SK-N-SH (cell line): ENCODE data around the gene PBX4. TPM values are rescaled to one million over a fixed set of nuclear protein-coding genes. Genes with fewer than 3 reads are reported as not detected.

Experiments
- CTCF ChIA-PET: fragments of 300-600, 350-600 bp; formaldehyde crosslinking; extraction: SDS; loops from one replicate; lab custom pipeline; 2021; lab: Yijun Ruan, JAX
- POLR2A ChIA-PET: fragments of 350-600 bp; sonication (Branson Sonifier 250); formaldehyde crosslinking; extraction: SDS; loops from one replicate; lab custom pipeline; 2020; ENCODE audit warnings: antibody characterized with exemption, inconsistent platforms; lab: Yijun Ruan, JAX
- DNase-seq: peaks from one replicate; pipeline ENCODE4 v3.0.0; 2012
- H2AFZ ChIP-seq: fragments of 200-600 bp; sonication (generic); 2 replicates; pipeline ENCODE4 v1.8.1; 2016; ENCODE audit warnings: antibody characterized with exemption, mild to moderate bottlenecking, low read depth
- H3F3A ChIP-seq: fragments of 200-600 bp; sonication (generic); replicated peaks from 2 replicates; pipeline ENCODE3; 2016; ENCODE audit warnings: antibody characterized with exemption, mild to moderate bottlenecking; ENCODE audit not compliant: insufficient read depth
- H3K27ac ChIP-seq, 2 experiments: fragments of 200-500 bp in 1 of 2; fragments of 200-600 bp in 1 of 2; sonication (Bioruptor generic) in 1 of 2; sonication (generic), shearing (Covaris generic) in 1 of 2; 2 replicates each; pipeline versions ENCODE4 v1.5.1 to v1.6.1; 2014 to 2016; ENCODE audit warnings: low read depth in 2 of 2, inconsistent platforms in 1 of 2, low read length in 1 of 2, mild to moderate bottlenecking in 1 of 2, mixed read lengths in 1 of 2
- H3K27me3 ChIP-seq: fragments of 200-600 bp; sonication (generic), shearing (Covaris generic); 2 replicates; pipeline ENCODE4 v1.6.1; 2016; ENCODE audit warnings: mixed run types; ENCODE audit not compliant: insufficient read depth
- H3K36me3 ChIP-seq, 2 experiments: fragments of 200-500 bp in 1 of 2; fragments of 200-600 bp in 1 of 2; sonication (Bioruptor generic) in 1 of 2; sonication (generic) in 1 of 2; replicated peaks in 1 of 2; 2 replicates each; pipeline versions ENCODE3 to v1.5.1; 2014 to 2016; ENCODE audit warnings: low read length in 1 of 2, mild to moderate bottlenecking in 1 of 2; ENCODE audit not compliant: insufficient read depth in 2 of 2, control insufficient read depth in 1 of 2
- H3K4me1 ChIP-seq, 2 experiments: fragments of 200-500 bp in 1 of 2; fragments of 200-600 bp in 1 of 2; sonication (Bioruptor generic) in 1 of 2; sonication (generic), shearing (Covaris generic) in 1 of 2; 2 replicates each; pipeline versions ENCODE4 v1.5.1 to v1.6.1; 2014 to 2016; ENCODE audit warnings: low read depth in 1 of 2, low read length in 1 of 2, mixed run types in 1 of 2; ENCODE audit not compliant: insufficient read depth in 2 of 2, control insufficient read depth in 1 of 2
- H3K4me2 ChIP-seq: fragments of 200-600 bp; sonication (generic), shearing (Covaris generic); 2 replicates; pipeline ENCODE4 v1.6.1; 2017; ENCODE audit warnings: mixed run types
- H3K4me3 ChIP-seq, 2 experiments: fragments of 200-500 bp in 1 of 2; fragments of 200-600 bp in 1 of 2; sonication (Bioruptor generic) in 1 of 2; sonication (generic), shearing (Covaris generic) in 1 of 2; 2 replicates each; pipeline versions ENCODE4 v1.5.1 to v1.8.1; 2014 to 2016; ENCODE audit warnings: low read depth in 2 of 2, inconsistent platforms in 1 of 2, low read length in 1 of 2, mild to moderate bottlenecking in 1 of 2, mixed read lengths in 1 of 2, moderate library complexity in 1 of 2
- H3K79me2 ChIP-seq: fragments of 200-600 bp; sonication (generic); 2 replicates; pipeline ENCODE4 v1.8.1; 2017; ENCODE audit warnings: mild to moderate bottlenecking; ENCODE audit not compliant: insufficient read depth
- H3K9ac ChIP-seq: fragments of 200-600 bp; sonication (generic); 2 replicates; pipeline ENCODE4 v1.6.1; 2017; ENCODE audit warnings: mixed run types
- H3K9me2 ChIP-seq: fragments of 200-600 bp; sonication (generic); 2 replicates; pipeline ENCODE4 v1.6.1; 2017; ENCODE audit warnings: mixed run types
- H3K9me3 ChIP-seq: fragments of 200-600 bp; sonication (generic); 2 replicates; pipeline ENCODE4 v1.6.1; 2017; ENCODE audit warnings: mixed run types, mild to moderate bottlenecking, moderate library complexity
- H4K20me1 ChIP-seq: fragments of 200-600 bp; sonication (generic); 2 replicates; pipeline ENCODE4 v1.6.1; 2017; ENCODE audit warnings: mild to moderate bottlenecking, mixed run types; ENCODE audit not compliant: insufficient read depth
- CHD2 ChIP-seq: fragments of 150-350 bp; IDR thresholded peaks from 2 replicates; pipeline ENCODE4 v1.6.1; 2018; ENCODE audit warnings: low read length; ENCODE audit not compliant: partially characterized antibody
- CTCF ChIP-seq: fragments of 200-600 bp; sonication (generic); IDR thresholded peaks from 2 replicates; pipeline ENCODE4 v1.6.1; 2017; ENCODE audit warnings: antibody characterized with exemption, mild to moderate bottlenecking, moderate library complexity
- ELF1 ChIP-seq: IDR thresholded peaks from 2 replicates; pipeline ENCODE4 v1.4.0; 2012
- EP300 ChIP-seq, 2 experiments: IDR thresholded peaks; 2 replicates each; pipeline versions ENCODE4 v1.4.0 to v1.6.1; 2012; ENCODE audit warnings: borderline replicate concordance in 1 of 2, low read depth in 1 of 2, low read length in 1 of 2
- FOSL2 ChIP-seq: IDR thresholded peaks from 2 replicates; pipeline ENCODE4 v1.4.0; 2012; ENCODE audit warnings: low read depth, mild to moderate bottlenecking, moderate library complexity, borderline replicate concordance
- GATA2 ChIP-seq: sonication (generic); formaldehyde crosslinking; IDR thresholded peaks from 2 replicates; pipeline ENCODE4 v1.5.0; 2020; ENCODE audit warnings: mild to moderate bottlenecking, missing genetic modification reagents
- IRF3 ChIP-seq: fragments of 150-350 bp; IDR thresholded peaks from 2 replicates; pipeline ENCODE4 v1.6.1; 2016; ENCODE audit warnings: mild to moderate bottlenecking, low read depth, low read length
- MEF2A ChIP-seq: IDR thresholded peaks from 2 replicates; pipeline ENCODE4 v1.4.0; 2012; ENCODE audit warnings: low read depth, borderline replicate concordance
- MXI1 ChIP-seq: IDR thresholded peaks from 2 replicates; pipeline ENCODE4 v1.6.1; 2012; ENCODE audit warnings: mild to moderate bottlenecking, low read depth, low read length, improper control_type of control experiment
- NRF1 ChIP-seq: IDR thresholded peaks from 2 replicates; pipeline ENCODE4 v1.6.1; 2012; ENCODE audit warnings: low read depth, mild to moderate bottlenecking, low read length
- PBX3 ChIP-seq: IDR thresholded peaks from 2 replicates; pipeline ENCODE4; 2012
- POLR2AphosphoS5 ChIP-seq: IDR thresholded peaks from 2 replicates; pipeline ENCODE4 v1.6.1; 2012; ENCODE audit warnings: low read depth, low read length
- REST ChIP-seq: IDR thresholded peaks from 2 replicates; pipeline ENCODE4 v1.6.1; 2012; ENCODE audit warnings: mild to moderate bottlenecking, low read depth, low read length, moderate library complexity
- RFX5 ChIP-seq: IDR thresholded peaks from 2 replicates; pipeline ENCODE4 v1.6.1; 2012; ENCODE audit warnings: mild to moderate bottlenecking, improper control_type of control experiment, low read length
- RXRA ChIP-seq: IDR thresholded peaks from 2 replicates; pipeline ENCODE4 v1.4.0; 2012; ENCODE audit warnings: low read depth, mild to moderate bottlenecking, borderline replicate concordance
- SIN3A ChIP-seq: IDR thresholded peaks from 2 replicates; pipeline ENCODE4 v1.6.1; 2012; ENCODE audit warnings: low read depth, mild to moderate bottlenecking, low read length, moderate library complexity, borderline replicate concordance
- SMC3 ChIP-seq: IDR thresholded peaks from 2 replicates; pipeline ENCODE4 v1.6.1; 2012; ENCODE audit warnings: low read depth, low read length, improper control_type of control experiment
- TAF1 ChIP-seq: IDR thresholded peaks from 2 replicates; pipeline ENCODE4 v1.6.1; 2012; ENCODE audit warnings: low read depth, mild to moderate bottlenecking, low read length, moderate library complexity, borderline replicate concordance
- TCF12 ChIP-seq: IDR thresholded peaks from 2 replicates; pipeline ENCODE4 v1.4.0; 2012
- TEAD4 ChIP-seq: IDR thresholded peaks from 2 replicates; pipeline ENCODE4 v1.4.0; 2012; ENCODE audit warnings: mild to moderate bottlenecking, borderline replicate concordance; ENCODE audit not compliant: insufficient read depth
- YY1 ChIP-seq: IDR thresholded peaks from 2 replicates; pipeline ENCODE4 v1.4.0; 2012; ENCODE audit warnings: low read depth, mild to moderate bottlenecking
- WGBS: methylation state at CpG from one replicate; pipeline ENCODE4 v1.1.6; 2017; ENCODE audit warnings: low lambda C conversion rate; 5-methylcytosine and 5-hydroxymethylcytosine counted together
- polyA plus RNA-seq, 3 experiments: library from polyadenylated mRNA; depleted of rRNA; stranded (reverse); fragments of >200 nt; gene quantifications; 2 replicates each; pipeline ENCODE4 v1.2.3, GENCODE V29; 2012
- TF ChIP-seq, protein P1 (sequence below): fragments of 150-350 bp; IDR thresholded peaks from 2 replicates; pipeline ENCODE4 v1.6.1; 2017; ENCODE audit warnings: antibody characterized with exemption, low read length, low read depth, borderline replicate concordance
- TF ChIP-seq, protein P2 (sequence below): IDR thresholded peaks from 2 replicates; pipeline ENCODE4 v1.4.0; 2012; ENCODE audit warnings: low read depth

PBX4 gene
- polyA plus RNA-seq, 1 of the 3 experiments (the other 2 are of a cell fraction) = 6.4 TPM

GRCh38 chr19:19663256-19664120, 45.0 kb upstream of the PBX4 start, which contains the start of gene ATP13A1:
Gene ATP13A1 (minus strand): TSS chr19:19663676. CDS start chr19:19663666, 10 bp downstream.
- Histone ChIP-seq H3K27me3 (no peaks in the 10 kb centered on the region), H3F3A (no peaks in the 10 kb centered on the region), H3K27ac (peak within 1 kb of the TSS; percentile 88 to 92), H3K9me3 (no peaks in the 10 kb centered on the region), H4K20me1 (peaks cover 31% of the 10 kb centered on the region), H3K9ac (peak within 1 kb of the TSS; percentile 86), H3K4me3 (peak within 1 kb of the TSS; percentile 83 to 90), H3K36me3 (peaks cover 5 to 11% of the 10 kb centered on the region in 2 experiments), H3K4me2 (peak within 1 kb of the TSS; percentile 74), H3K79me2 (peaks cover 44% of the 10 kb centered on the region), H3K4me1 (peaks cover 0 to 20% of the 10 kb centered on the region in 2 experiments; a peak in 2 of 4 replicates), H3K9me2 (no peaks in the 10 kb centered on the region), H2AFZ (peak within 1 kb of the TSS; percentile 88)
- POLR2A ChIA-PET = interaction anchor here (0.6 to 0.7 kb wide), 2 partner anchors 134 to 148 kb away, joined by 3 read pairs; partner anchors contain the start of gene NDUFA13
- 2% methylated on average over 20 of the region's 85 CpGs for WGBS
- CTCF ChIA-PET = interaction anchor here (1.0 to 2.9 kb wide), 3 partner anchors 12 to 131 kb away, joined by 3 to 17 read pairs (median 3); partner anchors contain the start of gene GMIP
- peak; percentile 95 for DNase-seq
- peak; percentile 56; the same call in 1 of the 2 replicates for TF ChIP-seq SIN3A
- TF ChIP-seq EP300 (IDR thresholded peaks at IDR 0.05; ENCODE audit: borderline replicate concordance in 1 of 2, low read depth in 1 of 2, low read length in 1 of 2) = no peak
- peak; percentile 47 for TF ChIP-seq NRF1
- no peak for TF ChIP-seq FOSL2
- TF ChIP-seq CHD2 = peak; percentile 65
- TF ChIP-seq GATA2 = no peak
- TF ChIP-seq ELF1 = peak; percentile 96
- no peak for TF ChIP-seq MEF2A
- no peak for TF ChIP-seq SMC3
- TF ChIP-seq TEAD4 = no peak
- TF ChIP-seq MXI1 = peak; percentile 89
- TF ChIP-seq POLR2AphosphoS5 = peak; percentile 81
- TF ChIP-seq, protein P1, sequence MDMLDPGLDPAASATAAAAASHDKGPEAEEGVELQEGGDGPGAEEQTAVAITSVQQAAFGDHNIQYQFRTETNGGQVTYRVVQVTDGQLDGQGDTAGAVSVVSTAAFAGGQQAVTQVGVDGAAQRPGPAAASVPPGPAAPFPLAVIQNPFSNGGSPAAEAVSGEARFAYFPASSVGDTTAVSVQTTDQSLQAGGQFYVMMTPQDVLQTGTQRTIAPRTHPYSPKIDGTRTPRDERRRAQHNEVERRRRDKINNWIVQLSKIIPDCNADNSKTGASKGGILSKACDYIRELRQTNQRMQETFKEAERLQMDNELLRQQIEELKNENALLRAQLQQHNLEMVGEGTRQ = no peak
- TF ChIP-seq, protein P2, sequence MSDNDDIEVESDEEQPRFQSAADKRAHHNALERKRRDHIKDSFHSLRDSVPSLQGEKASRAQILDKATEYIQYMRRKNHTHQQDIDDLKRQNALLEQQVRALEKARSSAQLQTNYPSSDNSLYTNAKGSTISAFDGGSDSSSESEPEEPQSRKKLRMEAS = peak; percentile 42
- TF ChIP-seq TAF1 = peak; percentile 94
- no peak for TF ChIP-seq REST
- TF ChIP-seq TCF12 = no peak
- no peak for TF ChIP-seq IRF3
- no peak for TF ChIP-seq RXRA
- TF ChIP-seq CTCF = 0 out of 2 replicates have a peak, but pooled peaks have one; percentile 18
- TF ChIP-seq YY1 = peak; percentile 100
- TF ChIP-seq RFX5 = no peak
- TF ChIP-seq PBX3 = 0 out of 2 replicates have a peak, but pooled peaks have one; percentile 24
